Eye (tissue), 1 donor: ENCODE measurements around the gene JAM2.
"Not testable (repeated sequence)": the region's sequence is repeated elsewhere in the genome, so short reads cannot be mapped to it uniquely, and the experiment has no call there.

Source experiments
- DNase-seq: peaks from one replicate; pipeline ENCODE4 v3.0.0-alpha.2; 2015

JAM2 gene

GRCh38 chr21:25647647-25648046, 8.6 kb downstream of the JAM2 start:
- no peak for DNase-seq

- DNase-seq = no peak
Observed at GRCh38 chr21:25649146-25649545, 10.1 kb downstream of the JAM2 start.

GRCh38 chr21:25656412-25656811, 17.4 kb downstream of the JAM2 start:
- no peak for DNase-seq

- DNase-seq = no peak
Observed at GRCh38 chr21:25657140-25657539, 18.1 kb downstream of the JAM2 start.

GRCh38 chr21:25658427-25659035, 19.5 kb downstream of the JAM2 start:
- no peak for DNase-seq

- DNase-seq = no peak
Observed at GRCh38 chr21:25660233-25660632, 21.2 kb downstream of the JAM2 start.

GRCh38 chr21:25664491-25664931, 25.5 kb downstream of the JAM2 start:
- DNase-seq = no peak

- peak; percentile 29 for DNase-seq
Observed at GRCh38 chr21:25670726-25671125, 31.7 kb downstream of the JAM2 start.

- DNase-seq = peak; percentile 29
Observed at GRCh38 chr21:25676451-25676850, 37.4 kb downstream of the JAM2 start.

- DNase-seq = no peak
Observed at GRCh38 chr21:25682382-25682781, 43.3 kb downstream of the JAM2 start.

GRCh38 chr21:25687787-25688186, 48.7 kb downstream of the JAM2 start:
- DNase-seq = no peak

- DNase-seq = no peak
Observed at GRCh38 chr21:25688275-25689155, 49.5 kb downstream of the JAM2 start.

- DNase-seq = no peak
Observed at GRCh38 chr21:25689226-25689625, 50.2 kb downstream of the JAM2 start.

GRCh38 chr21:25691976-25692375, 52.9 kb downstream of the JAM2 start:
- DNase-seq = no peak

GRCh38 chr21:25695461-25695860, 56.4 kb downstream of the JAM2 start:
- not testable (repeated sequence) for DNase-seq

GRCh38 chr21:25700741-25701140, 61.7 kb downstream of the JAM2 start:
- DNase-seq = no peak

GRCh38 chr21:25701529-25701928, 62.5 kb downstream of the JAM2 start:
- DNase-seq = no peak

GRCh38 chr21:25708467-25709065, 69.5 kb downstream of the JAM2 start:
- DNase-seq = peak; percentile 78

GRCh38 chr21:25709684-25710265, 70.7 kb downstream of the JAM2 start:
- no peak for DNase-seq

- DNase-seq = no peak
Observed at GRCh38 chr21:25710550-25710949, 71.5 kb downstream of the JAM2 start.

GRCh38 chr21:25714066-25714465, 75.0 kb downstream of the JAM2 start:
- not testable (repeated sequence) for DNase-seq

- DNase-seq = peak; percentile 10
Observed at GRCh38 chr21:25717491-25718147, 78.6 kb downstream of the JAM2 start.

- no peak for DNase-seq
Observed at GRCh38 chr21:25721987-25722386, 82.9 kb downstream of the JAM2 start.
